ENCODE measurements around the gene RYK.

Gene RYK

DNA sequence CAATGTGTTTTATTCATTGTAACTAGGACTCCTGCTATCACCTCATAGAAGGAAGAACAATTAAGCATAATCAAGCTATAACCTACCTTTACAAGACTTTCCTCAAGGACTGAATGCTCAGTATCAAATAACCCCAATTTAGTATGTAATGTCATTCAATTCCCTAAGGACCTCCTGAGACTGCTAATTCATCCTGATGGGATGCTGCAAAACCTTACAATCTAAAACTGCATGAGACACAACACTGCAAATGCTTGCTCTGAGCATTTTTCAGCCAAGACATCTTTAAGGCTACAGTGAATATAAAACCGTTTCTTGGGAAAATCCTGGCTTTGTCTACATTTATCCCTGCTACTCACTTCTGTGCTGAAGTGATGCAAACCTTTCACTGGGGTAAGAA, 69.9 kb downstream of the RYK start:
- Histone ChIP-seq H3K4me1 (no peaks in the 10 kb centered on the region), H3K27me3 (ENCODE audit: control insufficient read depth, insufficient read depth, low read length) (no peaks in the 10 kb centered on the region), H3K36me3 (ENCODE audit: control insufficient read depth, insufficient read depth, low read length) (no peaks in the 10 kb centered on the region), H3K79me2 (peaks cover 6% of the 10 kb centered on the region), H2AFZ (no peak overlapping the region), H3K9ac (no peak overlapping the region), H3K4me2 (ENCODE audit: low read length) (no peak overlapping the region), H3K27ac (no peak overlapping the region), H3K9me3 (ENCODE audit: control insufficient read depth, low read length) (no peaks in the 10 kb centered on the region), H3K4me3 (ENCODE audit: low read depth, low read length) (no peak overlapping the region)
- TF ChIP-seq, protein P1, sequence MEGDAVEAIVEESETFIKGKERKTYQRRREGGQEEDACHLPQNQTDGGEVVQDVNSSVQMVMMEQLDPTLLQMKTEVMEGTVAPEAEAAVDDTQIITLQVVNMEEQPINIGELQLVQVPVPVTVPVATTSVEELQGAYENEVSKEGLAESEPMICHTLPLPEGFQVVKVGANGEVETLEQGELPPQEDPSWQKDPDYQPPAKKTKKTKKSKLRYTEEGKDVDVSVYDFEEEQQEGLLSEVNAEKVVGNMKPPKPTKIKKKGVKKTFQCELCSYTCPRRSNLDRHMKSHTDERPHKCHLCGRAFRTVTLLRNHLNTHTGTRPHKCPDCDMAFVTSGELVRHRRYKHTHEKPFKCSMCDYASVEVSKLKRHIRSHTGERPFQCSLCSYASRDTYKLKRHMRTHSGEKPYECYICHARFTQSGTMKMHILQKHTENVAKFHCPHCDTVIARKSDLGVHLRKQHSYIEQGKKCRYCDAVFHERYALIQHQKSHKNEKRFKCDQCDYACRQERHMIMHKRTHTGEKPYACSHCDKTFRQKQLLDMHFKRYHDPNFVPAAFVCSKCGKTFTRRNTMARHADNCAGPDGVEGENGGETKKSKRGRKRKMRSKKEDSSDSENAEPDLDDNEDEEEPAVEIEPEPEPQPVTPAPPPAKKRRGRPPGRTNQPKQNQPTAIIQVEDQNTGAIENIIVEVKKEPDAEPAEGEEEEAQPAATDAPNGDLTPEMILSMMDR (IDR thresholded peaks at IDR 0.05) = no peak

GRCh38 chr3:134179508-134179907, 71.2 kb downstream of the RYK start:
- no peaks in the 10 kb centered on the region for H3K9me3 ChIP-seq (ENCODE audit: control insufficient read depth, low read length)
- H3K27ac ChIP-seq = no peak overlapping the region
- no peak overlapping the region for H3K4me2 ChIP-seq (ENCODE audit: low read length)
- H3K27me3 ChIP-seq (ENCODE audit: control insufficient read depth, insufficient read depth, low read length) = no peaks in the 10 kb centered on the region
- H2AFZ ChIP-seq = no peak overlapping the region
- H3K79me2 ChIP-seq = peaks cover 6% of the 10 kb centered on the region
- H3K9ac ChIP-seq = no peak overlapping the region
- H3K4me1 ChIP-seq = no peaks in the 10 kb centered on the region
- no peaks in the 10 kb centered on the region for H3K36me3 ChIP-seq (ENCODE audit: control insufficient read depth, insufficient read depth, low read length)
- H3K4me3 ChIP-seq (ENCODE audit: low read depth, low read length) = no peak overlapping the region
- TF ChIP-seq, protein P1 (IDR thresholded peaks at IDR 0.05) = no peak

DNA sequence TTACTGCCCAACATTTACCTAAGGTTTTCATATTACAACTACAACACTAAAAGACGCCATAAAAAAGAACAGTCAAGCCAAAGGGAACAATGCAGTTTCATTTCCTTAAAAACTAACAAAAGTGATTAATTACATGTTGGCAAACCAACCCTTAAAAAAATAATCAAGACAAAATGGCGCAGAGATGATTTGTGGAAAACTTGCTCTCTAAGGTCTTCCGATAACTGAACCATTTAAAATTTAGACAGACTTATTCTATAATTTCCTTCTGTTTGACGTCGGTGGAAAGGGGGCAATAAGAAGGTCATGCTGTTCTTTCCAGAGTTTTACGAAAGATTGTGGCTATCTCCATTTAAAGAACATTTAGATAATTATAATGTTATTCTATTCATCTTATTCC, 87.6 kb downstream of the RYK start:
- TF ChIP-seq, protein P1 (IDR thresholded peaks at IDR 0.05) = no peak
- no peak overlapping the region for H3K27ac ChIP-seq

GRCh38 chr3:134161898-134162615, 88.6 kb downstream of the RYK start:
- H3K27ac ChIP-seq = no peak overlapping the region
- H3K4me1 ChIP-seq = no peaks in the 10 kb centered on the region
- H3K79me2 ChIP-seq = peaks cover 2% of the 10 kb centered on the region
- H3K9me3 ChIP-seq (ENCODE audit: control insufficient read depth, low read length) = no peaks in the 10 kb centered on the region
- no peak overlapping the region for H3K9ac ChIP-seq
- H2AFZ ChIP-seq = no peak overlapping the region
- H3K4me2 ChIP-seq (ENCODE audit: low read length) = no peak overlapping the region
- H3K36me3 ChIP-seq (ENCODE audit: control insufficient read depth, insufficient read depth, low read length) = no peaks in the 10 kb centered on the region
- TF ChIP-seq, protein P1 (IDR thresholded peaks at IDR 0.05) = no peak
- no peaks in the 10 kb centered on the region for H3K27me3 ChIP-seq (ENCODE audit: control insufficient read depth, insufficient read depth, low read length)
- no peak overlapping the region for H3K4me3 ChIP-seq (ENCODE audit: low read depth, low read length)

More for the DNA sequence above, 87.6 kb downstream of the RYK start:
- Histone ChIP-seq H2AFZ (no peak overlapping the region), H3K4me1 (no peaks in the 10 kb centered on the region), H3K4me2 (ENCODE audit: low read length) (no peak overlapping the region), H3K4me3 (ENCODE audit: low read depth, low read length) (no peak overlapping the region), H3K27me3 (ENCODE audit: control insufficient read depth, insufficient read depth, low read length) (no peaks in the 10 kb centered on the region), H3K9me3 (ENCODE audit: control insufficient read depth, low read length) (no peaks in the 10 kb centered on the region), H3K79me2 (peaks cover 4% of the 10 kb centered on the region), H3K9ac (no peak overlapping the region), H3K36me3 (ENCODE audit: control insufficient read depth, insufficient read depth, low read length) (no peaks in the 10 kb centered on the region)

DNA sequence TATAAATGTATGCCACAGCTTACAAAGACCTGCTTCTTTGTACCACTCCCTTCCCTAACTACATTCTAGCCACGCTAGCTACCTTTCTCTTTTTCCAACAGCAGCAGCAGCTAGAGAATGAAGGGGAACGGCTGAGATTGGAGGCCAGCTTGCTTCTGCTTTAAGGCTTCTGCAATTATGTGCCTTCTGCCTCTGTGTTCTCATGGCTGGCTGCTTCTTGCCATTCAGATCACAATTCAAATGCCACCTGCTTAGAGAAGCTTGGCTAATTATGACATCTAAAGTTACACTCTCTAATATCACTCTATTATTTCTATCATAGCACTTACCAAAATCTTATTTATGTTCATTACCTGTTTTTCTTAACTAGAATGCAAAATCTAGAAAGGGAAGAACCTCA, 95.2 kb downstream of the RYK start:
- Histone ChIP-seq H3K4me2 (ENCODE audit: low read length) (no peak overlapping the region), H3K36me3 (ENCODE audit: control insufficient read depth, insufficient read depth, low read length) (no peaks in the 10 kb centered on the region), H3K9me3 (ENCODE audit: control insufficient read depth, low read length) (no peaks in the 10 kb centered on the region), H2AFZ (no peak overlapping the region), H3K9ac (no peak overlapping the region), H3K79me2 (no peaks in the 10 kb centered on the region), H3K27me3 (ENCODE audit: control insufficient read depth, insufficient read depth, low read length) (no peaks in the 10 kb centered on the region), H3K27ac (no peak overlapping the region), H3K4me3 (ENCODE audit: low read depth, low read length) (no peak overlapping the region), H3K4me1 (no peaks in the 10 kb centered on the region)
- TF ChIP-seq, protein P1 (IDR thresholded peaks at IDR 0.05) = no peak

All from parathyroid adenoma (tissue), 2 donors.